GM12878 (cell line): ENCODE data around the gene KMT2E.

Source experiments
- BACH1 ChIP-seq: fragments of 450-650 bp; IDR thresholded peaks from 2 replicates; pipeline ENCODE4 v1.6.1; 2017; ENCODE audit warnings: mild to moderate bottlenecking, borderline replicate concordance
- CTCF ChIP-seq, 3 experiments: IDR thresholded peaks in 2 of 3; conservative IDR thresholded peaks in 1 of 3; 2 replicates each; pipeline ENCODE4 v1.5.1; 2011; ENCODE audit warnings: low read depth in 3 of 3, low read length in 3 of 3, mild to moderate bottlenecking in 3 of 3, control low read depth in 2 of 3, moderate library complexity in 2 of 3, inconsistent platforms in 1 of 3, mixed read lengths in 1 of 3; ENCODE audit not compliant: control insufficient read depth in 2 of 3, insufficient read depth in 1 of 3; ENCODE audit errors: extremely low read depth in 1 of 3
- EGR1 ChIP-seq, 2 experiments: IDR thresholded peaks; 1 replicate in 1 of 2; 2 replicates in 1 of 2; pipeline ENCODE4 v1.6.1; 2011 to 2012; ENCODE audit warnings: low read depth in 2 of 2, low read length in 2 of 2, borderline replicate concordance in 1 of 2, mild to moderate bottlenecking in 1 of 2, moderate library complexity in 1 of 2
- EP300 ChIP-seq, 2 experiments: fragments of 150-350 bp in 1 of 2; IDR thresholded peaks; 2 replicates each; pipeline ENCODE4 v1.6.1; 2011 to 2012; ENCODE audit warnings: low read depth in 2 of 2, low read length in 2 of 2, borderline replicate concordance in 1 of 2, improper control_type of control experiment in 1 of 2, inconsistent platforms in 1 of 2; ENCODE audit not compliant: control insufficient read depth in 1 of 2
- ETV6 ChIP-seq, 2 experiments: fragments of 450-650 bp in 1 of 2; IDR thresholded peaks in 1 of 2; conservative IDR thresholded peaks in 1 of 2; 2 replicates each; pipeline ENCODE4 v1.6.1; 2014; ENCODE audit warnings: antibody characterized with exemption in 1 of 2, borderline replicate concordance in 1 of 2, low read depth in 1 of 2, mild to moderate bottlenecking in 1 of 2, moderate library complexity in 1 of 2
- EZH2 ChIP-seq: IDR thresholded peaks from 2 replicates; pipeline ENCODE4 v1.6.1; 2012; ENCODE audit warnings: low read depth, mild to moderate bottlenecking, control low read depth, inconsistent platforms, low read length, borderline replicate concordance; ENCODE audit not compliant: control insufficient read depth
- JUND ChIP-seq: IDR thresholded peaks from 2 replicates; pipeline ENCODE4 v1.6.1; 2012; ENCODE audit warnings: low read depth, mild to moderate bottlenecking, low read length, improper control_type of control experiment, moderate library complexity
- MYC ChIP-seq: IDR thresholded peaks from 2 replicates; pipeline ENCODE4 v1.6.1; 2011; ENCODE audit warnings: mild to moderate bottlenecking, low read length, moderate library complexity, inconsistent platforms; ENCODE audit not compliant: insufficient read depth, insufficient replicate concordance, insufficient read length, severe bottlenecking
- NBN ChIP-seq: fragments of 450-650 bp; IDR thresholded peaks from 2 replicates; pipeline ENCODE4 v1.6.1; 2016
- POLR2A ChIP-seq: IDR thresholded peaks from 2 replicates; pipeline ENCODE4 v1.6.1; 2011; ENCODE audit warnings: low read depth, mild to moderate bottlenecking, low read length
- RAD21 ChIP-seq: IDR thresholded peaks from 2 replicates; pipeline ENCODE4 v1.6.1; 2011; ENCODE audit warnings: mild to moderate bottlenecking, low read depth, low read length, moderate library complexity; ENCODE audit not compliant: insufficient read depth
- RFX5 ChIP-seq: IDR thresholded peaks from 2 replicates; pipeline ENCODE4 v1.6.1; 2011; ENCODE audit warnings: low read depth, low read length, improper control_type of control experiment
- USF2 ChIP-seq: IDR thresholded peaks from 2 replicates; pipeline ENCODE4 v1.6.1; 2011; ENCODE audit warnings: low read depth, low read length, improper control_type of control experiment, borderline replicate concordance
- ZBTB33 ChIP-seq: fragments of 450-650 bp; IDR thresholded peaks from 2 replicates; pipeline ENCODE4 v1.6.1; 2017; ENCODE audit warnings: mild to moderate bottlenecking

DNA sequence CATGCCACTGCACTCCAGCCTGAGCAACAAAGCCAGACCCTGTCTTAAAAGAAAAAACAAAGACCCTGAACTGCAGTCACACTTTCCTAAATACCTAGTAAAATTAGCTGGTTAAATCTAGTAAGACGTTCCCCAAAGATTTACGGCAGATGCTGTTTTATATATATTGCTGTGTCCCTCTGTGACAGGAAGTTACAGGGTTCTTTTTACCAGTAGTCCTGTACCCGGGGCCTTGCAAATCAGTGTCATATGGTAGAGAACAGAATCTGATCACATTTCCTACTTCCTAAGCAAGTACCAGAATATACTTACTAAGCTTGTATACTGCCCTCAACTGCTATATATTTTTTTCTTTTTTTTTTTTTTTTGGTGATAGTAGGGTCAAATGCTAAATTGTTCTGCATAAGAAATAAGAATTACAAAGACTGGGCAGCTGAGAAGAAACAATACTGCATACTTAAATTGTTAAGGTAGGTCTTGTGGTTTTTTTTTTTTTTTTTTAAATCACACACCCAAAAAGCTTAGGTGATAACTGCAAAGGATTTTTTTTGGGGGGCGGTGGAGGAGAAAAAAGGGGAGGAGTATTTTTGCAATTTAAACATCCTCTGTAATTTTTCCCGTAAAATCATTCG lies 27.3 kb upstream of the KMT2E start:
- no peak for TF ChIP-seq CTCF (IDR thresholded peaks at IDR 0.05 in 2 of 3, conservative IDR thresholded peaks at IDR 0.05 in 1 of 3; ENCODE audit: control insufficient read depth in 2 of 3, extremely low read depth in 1 of 3, insufficient read depth in 1 of 3, low read depth in 3 of 3, low read length in 3 of 3)
- TF ChIP-seq EZH2 = no peak
- no peak for TF ChIP-seq RAD21
- TF ChIP-seq EP300 (IDR thresholded peaks at IDR 0.05; ENCODE audit: borderline replicate concordance in 1 of 2, control insufficient read depth in 1 of 2, low read depth in 2 of 2, low read length in 2 of 2) = no peak
- no peak for TF ChIP-seq EGR1 (IDR thresholded peaks at IDR 0.05; ENCODE audit: borderline replicate concordance in 1 of 2, low read depth in 2 of 2, low read length in 2 of 2)
- no peak for TF ChIP-seq ETV6 (conservative IDR thresholded peaks at IDR 0.05 in 1 of 2, IDR thresholded peaks at IDR 0.05 in 1 of 2; ENCODE audit: borderline replicate concordance in 1 of 2, low read depth in 1 of 2)
- TF ChIP-seq RFX5 = no peak
- TF ChIP-seq ZBTB33 = no peak
- no peak for TF ChIP-seq MYC
- no peak for TF ChIP-seq POLR2A
- TF ChIP-seq NBN = no peak
- TF ChIP-seq USF2 = no peak
- no peak for TF ChIP-seq JUND
- TF ChIP-seq BACH1 = no peak
